Ovary (tissue), 9 donors: Measurements from ENCODE around the gene HK2. TPM values are rescaled to one million over a fixed set of nuclear protein-coding genes. Genes with fewer than 3 reads are reported as not detected.

ENCODE experiments used
- DNase-seq, 5 donors: peaks; one replicate each; pipeline ENCODE4 v3.0.0-alpha.2; 2019 to 2020
- H3K27ac ChIP-seq, 2 donors: fragments of 200-600 bp; one replicate each; pipeline versions ENCODE4 v1.5.1 to v1.8.0; 2019 to 2022
- H3K27me3 ChIP-seq: fragments of 200-600 bp; one replicate; pipeline ENCODE4 v1.8.0; 2022
- H3K36me3 ChIP-seq: fragments of 200-600 bp; sonication (generic); one replicate; pipeline ENCODE4 v1.5.1; 2019
- H3K4me1 ChIP-seq: one replicate; pipeline ENCODE4 v1.8.1; 2013; ENCODE audit warnings: mild to moderate bottlenecking, moderate library complexity; ENCODE audit not compliant: insufficient read depth
- H3K4me3 ChIP-seq: fragments of 200-600 bp; sonication (generic); one replicate; pipeline ENCODE4 v1.5.1; 2017
- H3K9me3 ChIP-seq, 2 donors: fragments of 200-600 bp in 1 of 2; sonication (generic) in 1 of 2; one replicate each; pipeline versions ENCODE4 v1.5.1 to v1.8.1; 2013 to 2019; ENCODE audit warnings: mild to moderate bottlenecking in 1 of 2, moderate library complexity in 1 of 2
- EP300 ChIP-seq: sonication (generic); formaldehyde crosslinking; IDR thresholded peaks from one replicate; pipeline ENCODE4 v1.6.1; 2017; ENCODE audit warnings: antibody characterized with exemption
- POLR2A ChIP-seq: fragments of 450-650 bp; IDR thresholded peaks from one replicate; pipeline ENCODE4 v1.6.1; 2017; ENCODE audit warnings: antibody characterized with exemption, mild to moderate bottlenecking, moderate library complexity
- WGBS, 3 donors: extraction: QIAGEN DNeasy Blood & Tissue Kit in 1 of 3; methylation state at CpG; one replicate each; pipeline versions ENCODE4 v1.1.5 to v1.1.7; 2013 to 2017; 5-methylcytosine and 5-hydroxymethylcytosine counted together
- intact Hi-C, 4 donors: fragments of 100-400 bp; cut with DNase I; formaldehyde crosslinking; loops; one replicate each; pipeline versions ENCODE4 v1.11.0 to v1.15.1; 2022 to 2023
- polyA plus RNA-seq, 2 donors: library from polyadenylated mRNA; stranded (reverse); fragments of 200-250 nt in 1 of 2; fragments of 350-450 nt in 1 of 2; fragmentation: Illumina TruSeq in 1 of 2; extraction: RNeasy Lipid Tissue Mini Kit (QIAGEN cat#74804) in 1 of 2; gene quantifications; one replicate each; pipeline ENCODE4 v1.2.3, GENCODE V29; 2013 to 2014
- total RNA-seq, 7 donors: library from RNA; depleted of rRNA in 2 of 7; stranded (reverse); fragments of >200 nt in 2 of 7; fragmentation: NEBNext Ultra II Directional in 3 of 7; extraction: Animal tissue kit (Norgen Biotek cat#: 25700) in 3 of 7; gene quantifications; one replicate each; pipeline versions ENCODE4 v1.1.0 to v1.2.4, GENCODE V29; 2016 to 2023
- TF ChIP-seq, protein P1 (sequence below), 3 donors: fragments of 450-650 bp in 2 of 3; fragments of 200-600 bp in 1 of 3; IDR thresholded peaks; one replicate each; pipeline versions ENCODE4 v1.5.1 to v1.8.0; 2016 to 2022; ENCODE audit warnings: antibody characterized with exemption in 3 of 3, mild to moderate bottlenecking in 1 of 3
- donor health status: DM: no; HTN: no; CAD: no; lungs with moderate emphysema.
- donor health status: DM: no; HTN: no; CAD: no.
- donor health status: Bipolar disorder and iron deficiency.
- donor health status: DM: yes; HTN: yes; CAD: no.
- donor health status: DM: no; HTN: no; CAD: no.
- donor health status: DM: yes; HTN: yes; CAD: no.

The HK2 gene
- total and polyA plus RNA-seq, 9 donors, result 11.8 to 46.7 (median 28.9) TPM

DNA sequence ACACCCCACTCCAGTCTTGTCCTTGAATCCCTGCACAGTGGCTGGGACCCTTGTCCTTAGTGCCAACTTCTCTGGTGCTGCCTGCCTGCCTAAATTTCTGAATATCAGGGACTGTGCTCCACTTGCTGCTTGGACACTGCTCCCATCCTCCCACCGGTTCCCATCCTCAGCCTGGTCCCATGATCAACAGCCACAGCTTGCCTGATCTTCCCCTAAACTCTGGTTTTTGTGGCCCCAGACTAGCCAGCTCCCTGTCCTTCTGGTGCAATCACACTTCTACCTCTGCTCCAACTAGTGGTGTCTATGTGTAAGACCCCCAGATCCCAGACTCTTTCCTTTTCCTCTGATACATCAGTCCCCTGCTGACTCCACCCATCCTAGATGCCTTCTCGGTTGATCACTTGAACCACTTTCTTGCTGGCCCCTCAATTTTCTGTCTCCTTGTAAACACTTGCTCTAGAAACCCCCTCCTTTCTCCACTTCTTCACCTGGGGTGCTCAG, 87.4 kb downstream of the HK2 start:
- intact Hi-C loops, result loop anchor here in 1 of 4 donors (10.0 kb wide), 1 partner anchor 494 kb away; no protein-coding TSS in a partner anchor
- Histone ChIP-seq H3K4me1 (no peaks in the 10 kb centered on the region), H3K9me3 (no peaks in the 10 kb centered on the region), H3K27me3 (no peaks in the 10 kb centered on the region), H3K27ac (no peak overlapping the region), H3K4me3 (no peak overlapping the region), H3K36me3 (no peaks in the 10 kb centered on the region)
- 85 to 95% (median 86%) methylated on average over 2 of the region's 2 CpGs for WGBS, 3 donors
- TF ChIP-seq, protein P1, sequence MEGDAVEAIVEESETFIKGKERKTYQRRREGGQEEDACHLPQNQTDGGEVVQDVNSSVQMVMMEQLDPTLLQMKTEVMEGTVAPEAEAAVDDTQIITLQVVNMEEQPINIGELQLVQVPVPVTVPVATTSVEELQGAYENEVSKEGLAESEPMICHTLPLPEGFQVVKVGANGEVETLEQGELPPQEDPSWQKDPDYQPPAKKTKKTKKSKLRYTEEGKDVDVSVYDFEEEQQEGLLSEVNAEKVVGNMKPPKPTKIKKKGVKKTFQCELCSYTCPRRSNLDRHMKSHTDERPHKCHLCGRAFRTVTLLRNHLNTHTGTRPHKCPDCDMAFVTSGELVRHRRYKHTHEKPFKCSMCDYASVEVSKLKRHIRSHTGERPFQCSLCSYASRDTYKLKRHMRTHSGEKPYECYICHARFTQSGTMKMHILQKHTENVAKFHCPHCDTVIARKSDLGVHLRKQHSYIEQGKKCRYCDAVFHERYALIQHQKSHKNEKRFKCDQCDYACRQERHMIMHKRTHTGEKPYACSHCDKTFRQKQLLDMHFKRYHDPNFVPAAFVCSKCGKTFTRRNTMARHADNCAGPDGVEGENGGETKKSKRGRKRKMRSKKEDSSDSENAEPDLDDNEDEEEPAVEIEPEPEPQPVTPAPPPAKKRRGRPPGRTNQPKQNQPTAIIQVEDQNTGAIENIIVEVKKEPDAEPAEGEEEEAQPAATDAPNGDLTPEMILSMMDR (IDR thresholded peaks at IDR 0.05), result no peak
- TF ChIP-seq POLR2A (no peak), EP300 (no peak)
- DNase-seq, result no peak

DNA sequence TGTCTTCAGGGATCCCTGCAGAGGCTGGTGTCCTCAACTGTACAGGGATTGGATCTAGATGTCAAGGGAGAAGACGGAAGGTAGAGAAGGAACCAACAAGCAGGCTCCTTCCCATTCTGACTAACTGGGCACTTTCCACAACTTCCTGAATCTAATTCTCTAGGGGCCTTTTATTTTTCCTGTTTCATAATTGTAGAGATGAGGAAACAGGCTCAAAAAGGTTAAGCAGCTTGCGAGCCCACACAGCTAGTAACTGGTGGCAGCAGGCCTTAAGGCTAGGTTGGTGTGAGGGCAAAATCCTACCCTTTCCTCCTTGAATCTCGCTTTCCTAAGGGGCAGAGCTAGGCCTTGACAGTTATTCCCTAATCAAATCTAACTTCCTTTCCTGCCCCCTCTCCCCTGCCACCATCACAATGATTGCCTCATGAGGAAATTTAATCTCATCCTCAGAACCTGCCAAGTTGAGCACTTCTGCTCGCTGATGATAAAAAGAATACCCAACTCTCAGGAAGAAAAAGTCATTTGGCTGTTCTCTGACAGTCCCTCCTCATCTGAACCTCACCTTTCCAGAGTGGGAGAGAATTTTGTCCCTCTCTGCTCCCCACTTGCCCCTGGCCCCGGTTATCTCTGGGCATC, 88.8 kb downstream of the HK2 start:
- Histone ChIP-seq H3K27ac (no peak overlapping the region), H3K27me3 (no peaks in the 10 kb centered on the region), H3K9me3 (no peaks in the 10 kb centered on the region), H3K4me1 (no peaks in the 10 kb centered on the region), H3K36me3 (no peaks in the 10 kb centered on the region), H3K4me3 (no peak overlapping the region)
- 73 to 86% (median 75%) methylated on average over 5 of the region's 5 CpGs for WGBS, 3 donors
- no peak for DNase-seq
- TF ChIP-seq POLR2A (no peak), EP300 (no peak)
- TF ChIP-seq, protein P1 (IDR thresholded peaks at IDR 0.05), result no peak
- intact Hi-C loops, result loop anchor here in 1 of 4 donors (10.0 kb wide), 1 partner anchor 492 kb away; no protein-coding TSS in a partner anchor

DNA sequence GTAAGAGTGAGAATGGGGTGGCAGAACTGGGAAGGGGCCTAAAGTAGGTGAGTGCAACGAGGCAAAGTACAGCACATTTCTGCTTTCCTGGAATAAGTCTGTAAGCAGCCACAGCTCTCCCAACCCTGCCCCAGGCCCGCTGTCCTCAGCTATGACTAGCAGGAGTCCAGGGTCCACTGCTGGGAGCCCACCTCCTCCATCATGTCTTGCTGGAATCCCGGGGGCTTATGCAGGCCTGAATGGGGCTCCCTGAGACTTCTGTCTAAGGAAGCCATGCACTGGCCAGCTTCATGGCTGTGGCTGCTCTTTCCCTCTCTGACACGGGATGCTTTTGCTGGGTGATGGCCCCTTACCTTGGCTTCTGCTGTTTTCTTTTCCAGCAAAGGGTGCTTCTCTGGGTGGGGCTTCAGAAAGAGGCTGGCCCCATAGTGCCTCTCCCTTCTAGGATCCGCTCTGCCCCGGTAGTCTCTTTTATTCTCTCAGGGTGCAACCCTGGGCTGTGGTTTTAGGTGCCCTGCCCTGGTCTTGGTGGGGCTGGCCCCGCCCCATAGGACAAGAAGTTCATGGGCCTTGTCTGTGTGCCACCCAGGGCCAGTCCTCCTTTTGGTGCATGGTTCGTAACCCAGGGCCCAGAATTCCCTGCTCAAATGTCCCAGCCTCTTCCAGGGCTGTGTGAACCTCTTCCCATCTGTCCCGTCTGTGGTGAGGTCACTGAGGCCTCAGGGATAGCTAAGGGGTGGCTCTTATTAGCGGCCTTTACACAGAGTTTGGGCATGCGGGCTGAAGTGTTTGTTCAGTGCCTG, 90.7 kb downstream of the HK2 start:
- TF ChIP-seq, protein P1 (IDR thresholded peaks at IDR 0.05), result no peak
- TF ChIP-seq POLR2A, result no peak
- intact Hi-C loops, result loop anchor here in 1 of 4 donors (10.0 kb wide), 1 partner anchor 490 kb away; no protein-coding TSS in a partner anchor
- H3K36me3 ChIP-seq, result no peaks in the 10 kb centered on the region
- DNase-seq, result no peak
- H3K27me3 ChIP-seq, result no peaks in the 10 kb centered on the region
- no peak overlapping the region for H3K27ac ChIP-seq
- H3K4me3 ChIP-seq, result no peak overlapping the region
- no peaks in the 10 kb centered on the region for H3K4me1 ChIP-seq
- H3K9me3 ChIP-seq, result no peaks in the 10 kb centered on the region
- 86 to 88% (median 86%) methylated on average over 11 of the region's 11 CpGs for WGBS, 3 donors

- Histone ChIP-seq H3K36me3 (no peaks in the 10 kb centered on the region), H3K27me3 (no peaks in the 10 kb centered on the region), H3K27ac (no peak overlapping the region), H3K4me3 (no peak overlapping the region), H3K4me1 (no peaks in the 10 kb centered on the region), H3K9me3 (no peaks in the 10 kb centered on the region)
- no peak for DNase-seq
- 38 to 65% (median 59%) methylated on average over 2 of the region's 2 CpGs for WGBS, 3 donors
- intact Hi-C loops, result loop anchor here in 1 of 4 donors (10.0 kb wide), 1 partner anchor 489 kb away; no protein-coding TSS in a partner anchor
- TF ChIP-seq EP300, result no peak
- no peak for TF ChIP-seq POLR2A
Measured at GRCh38 chr2:74925361-74925786, 91.4 kb downstream of the HK2 start.
